GM19025 (cell line): ENCODE results near the gene PYURF.
"Not testable (repeated sequence)": the region's sequence is repeated elsewhere in the genome, so short reads cannot be mapped to it uniquely, and the experiment has no call there.

Source experiments
- ATAC-seq: cut with Tn5 transposase; IDR thresholded peaks from one replicate; pipeline ENCODE4 v1.9.1; 2021; ENCODE audit warnings: mild to moderate bottlenecking, low read depth, moderate library complexity; ENCODE audit not compliant: unreplicated experiment

Gene PYURF

GRCh38 chr4:88523325-88524129 is at the start of gene PYURF:
Gene PYURF, minus strand, starts transcription at chr4:88523776. Its CDS starts 76 bp downstream, at chr4:88523700.
- peak; percentile 72 for ATAC-seq

GRCh38 chr4:88570001-88570400 is 46.4 kb upstream of the PYURF start:
- ATAC-seq = no peak

- no peak for ATAC-seq
These were observed 44.0 kb upstream of the PYURF start for GRCh38 chr4:88567591-88567990.

GRCh38 chr4:88549815-88550214 is 26.2 kb upstream of the PYURF start:
- ATAC-seq = no peak

GRCh38 chr4:88539322-88540068 is 15.9 kb upstream of the PYURF start:
- ATAC-seq = not testable (repeated sequence)

- no peak for ATAC-seq
These were observed 14.1 kb upstream of the PYURF start for GRCh38 chr4:88537709-88538108.

- no peak for ATAC-seq
These were observed 11.6 kb upstream of the PYURF start for GRCh38 chr4:88535090-88535755.

GRCh38 chr4:88533937-88534750 is 10.6 kb upstream of the PYURF start:
- no peak for ATAC-seq

- no peak for ATAC-seq
These were observed 9.7 kb upstream of the PYURF start for GRCh38 chr4:88533088-88533790.

- no peak for ATAC-seq
These were observed 8.0 kb upstream of the PYURF start for GRCh38 chr4:88531549-88531948.

- ATAC-seq = no peak
These were observed 5.3 kb upstream of the PYURF start for GRCh38 chr4:88528861-88529260.

GRCh38 chr4:88527787-88528186 is 4.2 kb upstream of the PYURF start:
- ATAC-seq = peak; percentile 49

- ATAC-seq = no peak
These were observed 2.7 kb upstream of the PYURF start for GRCh38 chr4:88526221-88526815.

GRCh38 chr4:88524171-88524570 is 595 bp upstream of the PYURF start:
- no peak for ATAC-seq

GRCh38 chr4:88522702-88523324 is 763 bp downstream of the PYURF start:
- no peak for ATAC-seq

GRCh38 chr4:88518911-88519310 is 4.7 kb downstream of the PYURF start:
- no peak for ATAC-seq

- ATAC-seq = no peak
These were observed 5.8 kb downstream of the PYURF start for GRCh38 chr4:88517825-88518224.

GRCh38 chr4:88516746-88517145 is 6.8 kb downstream of the PYURF start:
- no peak for ATAC-seq
